Activated CD8-positive, alpha-beta memory T cell treated with anti-CD3 and anti-CD28 coated beads for 24 hours (primary cell): ENCODE measurements around the gene FMNL2.

Experiments used
- DNase-seq: peaks from one replicate; pipeline ENCODE4 v3.0.0-alpha.2; 2020

Gene FMNL2

GRCh38 chr2:152339556-152340286 lies 4.7 kb downstream of the FMNL2 start:
- DNase-seq = no peak

DNA sequence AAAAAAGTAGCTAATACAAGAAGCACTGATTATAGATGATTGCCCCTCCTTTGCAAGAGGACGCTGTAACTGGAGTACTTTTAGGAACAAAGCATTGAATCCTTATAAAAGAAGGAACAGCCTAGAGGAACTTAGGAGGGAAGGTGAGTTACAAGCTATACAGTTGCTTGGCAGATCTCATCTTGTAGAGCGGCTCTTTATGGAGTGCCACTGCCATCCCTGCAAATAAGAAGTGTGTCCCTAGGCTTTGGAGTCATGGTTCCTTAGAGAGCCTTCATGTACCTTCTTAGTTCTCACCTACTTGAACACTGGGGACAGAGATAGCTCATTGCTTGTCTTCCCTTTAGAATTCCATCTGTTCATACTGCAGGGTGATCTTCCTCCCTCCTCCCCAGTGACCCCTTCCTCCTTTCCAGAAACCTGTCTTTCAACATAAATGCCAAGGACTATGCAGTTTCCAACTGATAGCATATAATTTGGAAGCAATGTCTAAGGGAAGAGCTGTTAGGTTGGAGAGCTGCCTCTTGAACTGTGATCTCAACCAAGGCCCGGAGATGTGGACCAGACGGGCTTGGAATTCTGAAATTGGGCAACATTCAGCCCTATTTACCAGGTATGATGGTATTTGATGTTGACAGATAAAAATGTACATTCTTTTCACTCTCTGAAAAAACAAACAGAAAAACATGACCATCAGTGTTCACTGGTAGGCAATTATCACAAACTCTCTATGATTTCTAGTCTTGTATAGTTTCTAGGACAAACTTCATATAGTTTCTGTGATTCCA lies 7.5 kb downstream of the FMNL2 start:
- no peak for DNase-seq

GRCh38 chr2:152343426-152343825 lies 8.5 kb downstream of the FMNL2 start:
- no peak for DNase-seq

GRCh38 chr2:152344579-152345195 lies 9.7 kb downstream of the FMNL2 start:
- no peak for DNase-seq

GRCh38 chr2:152347076-152347475 lies 12.1 kb downstream of the FMNL2 start:
- DNase-seq = no peak

DNA sequence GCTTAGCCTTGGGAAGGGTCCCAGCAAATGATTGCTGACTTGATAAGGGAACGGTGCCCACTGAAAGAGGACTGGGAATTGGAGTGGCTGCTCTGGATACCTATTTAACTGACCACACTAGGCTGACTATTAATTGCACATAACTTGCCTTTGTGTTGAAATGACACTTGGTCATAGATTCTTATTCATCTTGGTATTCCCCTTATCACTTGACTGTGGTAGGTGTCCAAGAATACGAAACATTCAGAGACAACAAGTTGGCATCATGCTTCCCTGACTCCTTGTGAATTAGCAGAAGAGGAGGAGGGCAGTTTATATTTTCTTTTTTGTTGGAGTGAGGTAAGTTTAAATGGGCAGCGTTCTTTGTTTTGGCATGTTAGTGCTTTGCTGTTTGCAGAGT lies 13.4 kb downstream of the FMNL2 start:
- DNase-seq = no peak

DNA sequence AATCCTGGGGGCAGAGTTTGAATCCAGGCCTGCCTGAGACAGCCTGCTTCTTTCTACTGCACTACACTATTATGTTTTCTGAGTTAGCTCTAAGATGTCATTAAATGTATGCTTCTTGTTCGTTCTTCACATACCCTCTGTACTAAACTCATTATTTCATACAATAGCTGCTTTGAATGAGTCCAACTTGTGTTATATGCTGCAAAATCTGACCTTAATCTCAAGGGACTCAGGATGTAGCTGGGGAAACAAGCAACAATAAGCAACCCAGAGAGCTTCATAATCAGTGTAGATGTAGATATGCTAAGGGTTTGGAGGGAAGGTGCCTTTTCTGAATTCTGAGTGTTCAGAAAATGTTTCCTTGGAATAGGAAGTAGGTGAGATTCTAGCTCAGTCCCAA lies 14.4 kb downstream of the FMNL2 start:
- no peak for DNase-seq

DNA sequence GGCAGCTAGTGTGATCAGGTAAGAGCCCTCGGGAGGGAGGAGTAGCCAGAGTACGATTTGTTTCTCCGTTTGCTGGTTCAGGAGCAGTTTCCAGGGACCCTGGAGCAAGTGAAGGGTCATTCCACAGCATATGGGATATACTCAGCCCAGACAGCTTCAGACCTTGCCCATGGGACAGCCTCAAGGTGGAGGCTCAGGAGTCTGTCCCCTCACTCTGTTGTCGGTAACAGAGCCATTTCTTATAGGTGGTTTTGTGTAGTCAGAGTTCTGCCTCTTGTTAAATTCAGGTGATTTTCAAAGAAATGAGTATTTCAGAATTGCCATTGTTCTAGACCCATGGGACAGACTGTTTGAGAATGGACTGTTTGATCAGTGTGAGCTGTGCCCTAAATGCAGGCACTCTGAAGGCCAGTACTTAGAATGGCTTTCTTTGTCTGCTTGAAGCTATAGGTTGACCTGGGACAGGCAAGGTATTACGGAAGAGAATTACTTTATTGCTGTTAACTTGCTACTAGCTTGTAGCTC lies 15.2 kb downstream of the FMNL2 start:
- DNase-seq = no peak

GRCh38 chr2:152352616-152353015 lies 17.6 kb downstream of the FMNL2 start:
- DNase-seq = no peak

DNA sequence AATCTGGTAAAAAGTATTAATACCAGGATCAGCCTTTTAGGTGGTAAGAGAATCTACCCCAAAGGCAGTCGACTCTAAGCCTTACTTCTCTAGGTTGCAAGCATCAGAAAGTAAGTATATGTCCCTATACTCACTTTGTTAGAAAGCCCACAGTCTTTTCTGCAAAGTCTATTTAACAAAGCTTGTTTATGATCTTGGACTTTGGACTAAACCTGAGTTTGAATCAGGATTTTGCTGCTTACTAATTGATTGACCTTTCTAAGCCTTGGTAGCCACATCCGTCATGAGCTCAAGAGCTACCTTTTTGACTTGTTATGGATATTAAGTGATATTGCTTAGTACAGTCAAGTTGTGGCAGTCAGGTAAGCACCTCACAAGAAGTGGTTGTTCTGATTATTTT lies 18.4 kb downstream of the FMNL2 start:
- no peak for DNase-seq

DNA sequence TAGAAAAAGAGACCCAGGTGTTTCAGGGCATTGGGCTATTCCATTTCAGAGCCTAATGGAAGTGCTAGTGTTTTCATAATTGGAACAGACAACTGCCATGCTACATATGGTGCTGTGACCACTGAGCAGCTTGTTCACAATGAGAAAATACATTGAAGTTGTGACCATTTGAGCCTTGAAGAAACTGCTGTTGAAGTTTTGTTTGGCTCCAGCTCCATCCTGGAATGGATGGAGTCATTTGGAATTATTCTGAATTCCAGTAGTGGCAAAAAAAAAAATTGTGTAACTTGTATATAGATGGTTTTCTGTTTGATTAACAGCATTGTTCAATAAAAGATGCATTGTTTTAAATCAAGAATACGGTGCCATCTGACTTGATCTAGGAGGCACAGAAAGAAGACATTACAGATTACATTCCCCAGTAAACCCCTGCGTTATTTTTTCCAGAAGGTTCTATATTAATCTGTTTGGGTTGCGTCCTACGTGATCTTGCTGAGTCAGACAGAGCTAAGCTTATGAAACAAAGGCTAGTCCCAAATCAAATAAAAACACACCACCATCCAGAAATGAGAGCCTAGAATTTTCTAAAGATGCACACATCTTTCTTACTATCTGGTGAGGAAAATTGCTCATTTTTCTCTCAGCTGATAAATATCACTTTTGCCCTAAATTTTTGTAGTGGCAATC lies 19.2 kb downstream of the FMNL2 start:
- DNase-seq = no peak

- DNase-seq = no peak
Observed at GRCh38 chr2:152354909-152355308, 19.9 kb downstream of the FMNL2 start.

- DNase-seq = no peak
Observed at GRCh38 chr2:152355409-152355831, 20.4 kb downstream of the FMNL2 start.

GRCh38 chr2:152359573-152360363 lies 24.8 kb downstream of the FMNL2 start:
- DNase-seq = no peak

DNA sequence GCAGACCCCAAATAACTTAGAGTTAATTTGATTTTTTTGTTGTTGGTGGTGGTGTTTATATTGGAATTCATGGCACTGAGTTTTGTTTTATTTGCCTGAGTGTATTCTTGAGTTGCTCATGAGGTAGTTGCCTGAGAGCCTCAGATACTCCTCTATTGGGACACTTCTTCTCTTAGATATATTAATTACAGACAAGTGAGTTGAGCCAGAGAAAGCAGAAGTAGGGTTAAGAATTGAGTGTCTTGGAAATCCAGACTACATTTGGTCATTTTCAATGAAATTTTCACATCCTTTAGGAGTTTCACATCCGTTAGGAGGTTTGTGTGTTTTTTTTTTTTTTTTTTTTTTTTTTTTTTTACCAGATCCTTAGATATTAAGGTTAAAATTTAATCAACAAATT lies 29.0 kb downstream of the FMNL2 start:
- no peak for DNase-seq

DNA sequence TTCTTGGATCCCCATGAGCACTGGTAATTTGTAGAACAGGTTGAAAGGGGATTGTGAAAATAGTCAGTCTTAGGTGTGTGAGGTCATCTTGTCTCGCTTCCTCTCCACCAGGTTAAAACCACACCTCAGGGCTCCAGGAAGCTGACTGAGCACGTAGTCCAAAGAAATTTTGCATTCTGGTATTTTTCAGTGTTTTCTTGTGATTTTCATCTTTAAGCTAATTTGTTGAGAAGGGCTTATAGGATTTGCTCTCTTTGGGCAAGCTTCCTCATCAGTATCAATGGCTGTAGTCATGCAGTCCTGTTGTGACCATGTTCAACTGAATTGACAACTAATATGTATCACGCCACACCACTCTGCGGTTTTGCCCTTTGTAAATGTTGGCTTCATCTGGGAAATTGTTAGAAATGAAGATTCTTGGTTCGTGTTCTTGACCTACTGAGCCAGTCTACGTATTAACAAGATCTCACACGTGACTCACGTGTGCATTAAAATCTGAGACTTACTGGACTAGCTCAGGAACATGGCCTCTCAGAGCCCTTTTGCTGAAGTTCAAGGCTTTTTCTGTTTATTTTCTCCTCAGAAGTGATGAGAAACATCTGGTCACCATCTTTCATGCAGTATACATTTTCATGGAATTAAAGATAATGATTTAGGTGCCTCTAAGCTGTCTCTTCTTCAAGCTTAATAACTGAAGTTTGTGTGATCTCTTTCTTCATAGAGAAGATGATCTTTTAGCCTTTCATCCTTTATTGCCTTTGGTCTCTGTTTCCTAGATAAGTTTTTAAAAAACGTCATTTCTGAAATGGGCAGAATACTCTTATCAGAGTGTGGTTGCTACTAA lies 32.8 kb downstream of the FMNL2 start:
- no peak for DNase-seq

DNA sequence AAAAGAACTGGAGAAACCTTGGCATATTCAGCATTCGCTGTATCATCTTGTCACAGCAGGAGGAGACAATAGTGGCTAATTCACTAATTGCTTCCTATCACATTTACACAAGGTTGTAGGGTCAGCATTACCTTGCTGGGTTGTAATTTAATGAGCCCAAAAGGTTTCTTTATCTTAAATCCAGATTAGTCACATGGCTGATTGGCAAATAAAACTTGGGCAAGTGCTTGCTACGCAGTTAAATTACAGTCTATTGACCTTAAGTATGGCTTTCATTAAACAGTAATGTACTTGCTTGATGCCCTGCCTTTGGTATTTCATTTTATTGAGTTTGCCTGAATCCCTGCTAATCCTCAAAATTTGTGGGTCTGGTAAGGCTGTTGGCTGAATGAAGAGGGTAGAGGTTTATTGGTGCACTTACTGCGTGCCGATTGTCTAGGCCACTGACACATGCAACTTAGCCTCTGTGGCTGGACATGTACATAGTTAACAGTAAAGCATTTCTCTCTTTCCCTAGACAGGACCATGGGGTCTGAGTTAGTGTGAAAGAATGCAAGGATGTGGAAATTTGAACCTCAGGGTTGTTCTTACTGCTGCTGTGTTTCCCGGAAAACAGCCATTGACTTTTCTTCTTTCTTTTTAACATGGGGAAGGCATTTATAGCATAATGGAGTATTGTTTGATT lies 34.3 kb downstream of the FMNL2 start:
- DNase-seq = no peak

GRCh38 chr2:152370783-152371182 lies 35.8 kb downstream of the FMNL2 start:
- DNase-seq = no peak

- no peak for DNase-seq
Observed at GRCh38 chr2:152372438-152372984, 37.5 kb downstream of the FMNL2 start.

GRCh38 chr2:152375174-152375573 lies 40.2 kb downstream of the FMNL2 start:
- no peak for DNase-seq
